Keratinocyte (primary cell): Measurements from ENCODE around the gene NUAK2.

Experiments used
- EZH2 ChIP-seq: IDR thresholded peaks from one replicate; pipeline ENCODE4 v1.6.1; 2012; ENCODE audit warnings: inconsistent platforms, mild to moderate bottlenecking, low read length, moderate library complexity
- TF ChIP-seq, protein P1 (sequence below), 3 experiments: IDR thresholded peaks in 1 of 3; conservative IDR thresholded peaks in 1 of 3; optimal IDR thresholded peaks in 1 of 3; 2 replicates in 2 of 3; 3 replicates in 1 of 3; pipeline versions ENCODE3 to v1.5.1; 2011; ENCODE audit warnings: low read length in 3 of 3, mild to moderate bottlenecking in 3 of 3, moderate library complexity in 2 of 3, control low read depth in 1 of 3, inconsistent platforms in 1 of 3; ENCODE audit not compliant: insufficient read depth in 2 of 3; ENCODE audit errors: extremely low read depth in 1 of 3

DNA sequence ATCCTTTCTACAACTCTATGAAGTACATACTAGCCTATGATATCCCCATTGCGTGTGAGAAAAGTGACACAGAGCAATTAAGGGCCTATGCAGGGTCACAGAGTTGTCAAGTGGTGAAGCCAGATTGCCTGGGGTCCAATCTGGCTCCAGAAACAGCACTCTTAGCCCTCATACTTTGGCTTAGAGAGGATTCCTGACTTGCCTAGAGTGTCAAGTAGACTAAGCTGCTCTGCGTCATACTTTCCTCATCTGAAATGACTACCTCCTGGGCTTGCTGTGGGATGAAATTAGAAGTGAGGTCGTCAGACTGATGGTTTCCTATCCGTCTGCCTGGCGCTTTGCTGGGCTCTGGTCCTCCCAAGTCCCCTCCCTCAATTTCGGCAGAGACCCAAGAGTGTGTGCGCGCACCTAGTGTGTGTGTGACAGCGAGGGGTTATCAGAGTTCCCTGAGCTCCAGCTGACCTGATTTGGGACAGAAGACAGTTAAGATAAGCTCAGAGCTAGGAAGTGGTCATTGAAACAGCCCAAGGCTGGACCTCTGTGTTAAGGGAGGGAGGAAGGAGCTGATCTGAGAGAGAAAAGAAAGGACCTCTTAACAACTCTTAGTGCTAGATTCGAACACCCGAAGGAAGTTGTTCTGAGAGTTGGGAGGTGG lies 5.4 kb upstream of the NUAK2 start:
- TF ChIP-seq, protein P1, sequence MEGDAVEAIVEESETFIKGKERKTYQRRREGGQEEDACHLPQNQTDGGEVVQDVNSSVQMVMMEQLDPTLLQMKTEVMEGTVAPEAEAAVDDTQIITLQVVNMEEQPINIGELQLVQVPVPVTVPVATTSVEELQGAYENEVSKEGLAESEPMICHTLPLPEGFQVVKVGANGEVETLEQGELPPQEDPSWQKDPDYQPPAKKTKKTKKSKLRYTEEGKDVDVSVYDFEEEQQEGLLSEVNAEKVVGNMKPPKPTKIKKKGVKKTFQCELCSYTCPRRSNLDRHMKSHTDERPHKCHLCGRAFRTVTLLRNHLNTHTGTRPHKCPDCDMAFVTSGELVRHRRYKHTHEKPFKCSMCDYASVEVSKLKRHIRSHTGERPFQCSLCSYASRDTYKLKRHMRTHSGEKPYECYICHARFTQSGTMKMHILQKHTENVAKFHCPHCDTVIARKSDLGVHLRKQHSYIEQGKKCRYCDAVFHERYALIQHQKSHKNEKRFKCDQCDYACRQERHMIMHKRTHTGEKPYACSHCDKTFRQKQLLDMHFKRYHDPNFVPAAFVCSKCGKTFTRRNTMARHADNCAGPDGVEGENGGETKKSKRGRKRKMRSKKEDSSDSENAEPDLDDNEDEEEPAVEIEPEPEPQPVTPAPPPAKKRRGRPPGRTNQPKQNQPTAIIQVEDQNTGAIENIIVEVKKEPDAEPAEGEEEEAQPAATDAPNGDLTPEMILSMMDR (optimal IDR thresholded peaks at IDR 0.05 in 1 of 3, IDR thresholded peaks at IDR 0.05 in 1 of 3, conservative IDR thresholded peaks at IDR 0.05 in 1 of 3; ENCODE audit: extremely low read depth in 1 of 3, insufficient read depth in 2 of 3, low read length in 3 of 3), result no peak
- TF ChIP-seq EZH2, result no peak
